Inflammatory macrophage treated with lipopolysaccharide for 1 hour (primary cell): ENCODE results near the gene ACVR2B.
"Not testable (repeated sequence)": the region's sequence is repeated elsewhere in the genome, so short reads cannot be mapped to it uniquely, and the experiment has no call there.

Experiments used
- DNase-seq, 2 donors: peaks; one replicate each; pipeline ENCODE4 v3.0.0-alpha.2; 2020 to 2022

Gene ACVR2B

DNA sequence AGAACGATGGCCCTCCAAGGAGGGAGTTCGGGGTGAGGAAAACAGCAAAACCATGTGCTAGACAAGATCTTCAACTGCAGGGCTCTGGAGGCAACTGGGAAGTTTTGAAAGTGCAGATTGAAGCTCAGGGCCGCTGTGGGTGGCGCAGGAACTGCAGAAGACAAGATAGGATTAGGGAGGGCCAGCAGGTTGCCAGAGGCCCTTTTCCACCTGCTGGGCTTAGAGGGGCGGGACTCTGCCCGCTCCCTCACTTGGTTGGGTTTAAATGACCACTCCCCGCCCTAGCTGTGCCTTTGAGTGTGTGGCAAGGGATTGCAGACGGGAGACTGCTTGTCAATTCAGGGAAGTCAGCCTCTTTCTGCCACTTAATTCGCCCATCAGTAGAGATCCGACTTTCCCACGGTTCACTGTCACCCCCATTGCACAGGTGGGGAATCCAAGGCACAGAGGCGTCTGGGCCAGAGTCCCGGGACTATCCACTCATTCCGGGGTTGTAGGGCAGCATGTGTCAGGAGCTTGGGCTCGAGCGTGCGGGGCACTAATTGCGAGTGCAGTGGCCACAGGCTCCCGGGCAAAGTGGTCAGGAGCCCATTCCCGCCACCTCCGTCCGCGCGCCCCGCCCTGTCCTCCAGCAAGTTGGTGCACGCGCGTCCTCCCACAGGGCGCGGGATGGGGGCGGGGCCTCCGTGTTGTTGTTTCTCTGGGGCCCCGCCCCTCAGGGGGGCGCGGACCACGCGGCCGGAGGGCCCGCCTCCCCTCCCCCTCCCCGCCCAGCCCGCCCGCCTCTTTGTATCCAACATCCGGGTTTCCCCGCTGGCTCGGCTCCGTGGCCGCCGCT lies at the start of gene ACVR2B:
ACVR2B (plus strand) TSS at position 816 of the 838 bp plus-strand sequence. CDS start 433 bp downstream, outside the sequence.
- peak; percentile 63 to 80 for DNase-seq

GRCh38 chr3:38404286-38404685 lies 49.4 kb upstream of the ACVR2B start:
- no peak for DNase-seq

DNA sequence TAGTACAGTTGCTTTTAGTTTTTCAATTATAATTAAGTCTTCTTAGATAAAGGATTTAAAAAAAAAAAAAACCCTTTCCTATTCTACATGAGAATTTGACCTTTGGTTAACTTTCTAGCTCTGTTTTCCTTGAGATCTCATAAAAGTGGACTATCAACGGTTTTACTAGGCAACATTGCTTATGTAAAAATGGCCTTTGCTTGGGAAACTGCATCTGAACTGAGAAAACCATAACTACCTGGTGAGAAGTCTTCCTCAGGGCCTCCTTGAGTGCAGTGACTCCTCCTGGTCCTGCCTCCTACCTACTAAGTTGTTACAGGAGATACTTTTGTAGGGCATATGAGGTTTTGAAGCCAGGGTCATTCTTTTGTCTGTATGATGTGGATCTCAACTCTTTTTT lies 42.1 kb upstream of the ACVR2B start:
- no peak for DNase-seq

DNA sequence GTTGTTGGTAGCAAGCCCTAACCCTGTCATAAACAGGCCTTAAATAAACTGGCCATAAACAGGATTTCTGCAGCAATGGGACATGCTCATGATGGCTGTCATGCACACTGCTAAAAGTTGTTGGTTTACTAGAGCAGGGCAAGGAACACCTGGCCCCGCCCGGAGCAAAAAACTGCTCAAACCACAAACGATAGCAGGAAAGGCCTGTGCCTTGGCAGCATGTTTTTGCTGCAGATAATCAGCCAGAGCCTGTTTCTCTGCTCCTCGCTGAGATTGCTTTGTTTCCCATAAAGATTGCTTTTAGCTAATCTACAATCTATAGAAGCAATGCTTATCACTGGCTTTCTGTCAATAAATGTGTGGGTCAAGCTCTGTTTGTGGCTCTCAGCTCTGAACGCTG lies 32.9 kb upstream of the ACVR2B start:
- not testable (repeated sequence) for DNase-seq

- DNase-seq: no peak
Observed at GRCh38 chr3:38421679-38422336, 31.9 kb upstream of the ACVR2B start.

DNA sequence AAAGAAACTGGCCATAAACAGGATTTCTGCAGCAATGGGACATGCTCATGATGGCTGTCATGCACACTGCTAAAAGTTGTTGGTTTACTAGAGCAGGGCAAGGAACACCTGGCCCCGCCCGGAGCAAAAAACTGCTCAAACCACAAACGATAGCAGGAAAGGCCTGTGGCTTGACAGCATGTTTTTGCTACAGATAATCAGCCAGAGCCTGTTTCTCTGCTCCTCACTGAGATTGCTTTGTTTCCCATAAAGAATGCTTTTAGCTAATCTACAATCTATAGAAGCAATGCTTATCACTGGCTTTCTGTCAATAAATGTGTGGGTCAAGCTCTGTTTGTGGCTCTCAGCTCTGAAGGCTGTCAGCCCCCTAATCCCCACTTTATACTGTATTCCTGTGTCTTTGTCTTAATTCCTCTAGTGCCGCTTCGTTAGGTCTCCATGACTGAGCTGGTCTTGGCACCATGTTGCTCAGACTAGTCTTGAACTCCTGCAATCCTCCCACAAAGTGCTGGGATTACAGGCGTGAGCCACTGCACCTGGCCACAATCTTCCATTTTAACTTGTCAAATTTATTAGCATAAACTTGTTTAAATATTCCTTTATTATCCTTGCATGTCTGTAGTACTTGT lies 26.8 kb upstream of the ACVR2B start:
- not testable (repeated sequence) for DNase-seq

GRCh38 chr3:38432871-38433658 lies 20.6 kb upstream of the ACVR2B start:
- DNase-seq: not testable (repeated sequence)

GRCh38 chr3:38433661-38434060 lies 20.0 kb upstream of the ACVR2B start:
- not testable (repeated sequence) for DNase-seq

GRCh38 chr3:38438436-38439069 lies 15.1 kb upstream of the ACVR2B start:
- DNase-seq: peak in 1 of 2 donors; percentile 16

GRCh38 chr3:38443205-38443604 lies 10.5 kb upstream of the ACVR2B start:
- DNase-seq: not testable (repeated sequence)

DNA sequence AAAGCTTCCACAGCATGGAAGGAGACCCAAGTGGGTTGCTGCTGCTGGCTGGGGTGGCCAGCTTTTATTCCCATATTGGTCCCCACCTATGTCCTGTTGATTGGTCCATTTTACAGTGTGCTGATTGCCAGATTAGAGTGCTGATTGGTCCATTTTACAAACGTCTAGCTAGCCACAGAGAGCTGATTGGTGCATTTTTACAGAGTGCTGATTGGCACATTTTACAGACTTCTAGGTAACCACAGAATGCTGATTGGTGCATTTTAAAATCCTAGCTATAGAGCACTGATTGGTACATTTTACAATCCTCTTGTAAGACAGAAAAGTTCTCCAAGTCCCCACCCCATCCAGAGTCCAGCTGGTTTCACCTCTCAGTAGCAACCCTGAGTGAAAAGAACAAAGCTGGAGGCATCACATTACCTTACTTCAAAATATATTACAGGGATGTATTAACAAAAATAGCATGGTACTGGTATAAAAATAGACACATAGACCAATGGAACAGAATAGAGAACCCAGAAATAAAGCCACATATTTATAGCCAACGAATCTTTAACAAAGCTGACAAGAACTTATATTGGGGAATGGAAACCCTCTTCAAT lies 7.5 kb upstream of the ACVR2B start:
- no peak for DNase-seq

DNA sequence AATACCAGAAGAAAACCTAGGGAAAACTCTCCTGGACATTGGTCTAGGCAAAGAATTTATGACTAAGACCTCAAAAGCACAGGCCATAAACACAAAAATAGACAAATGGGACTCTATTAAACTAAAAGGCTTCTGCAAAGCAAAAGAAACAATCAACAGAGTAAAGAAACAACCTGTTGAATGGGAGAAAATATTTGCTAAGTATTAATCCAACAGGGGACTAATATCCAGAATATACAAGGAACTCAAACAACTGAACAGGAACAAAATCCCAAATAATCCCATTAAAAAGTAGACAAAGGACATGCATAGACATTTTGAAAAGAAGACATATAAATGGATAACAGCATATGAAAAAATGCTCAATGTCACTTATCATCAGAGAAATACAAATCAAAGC lies 6.9 kb upstream of the ACVR2B start:
- DNase-seq: no peak

DNA sequence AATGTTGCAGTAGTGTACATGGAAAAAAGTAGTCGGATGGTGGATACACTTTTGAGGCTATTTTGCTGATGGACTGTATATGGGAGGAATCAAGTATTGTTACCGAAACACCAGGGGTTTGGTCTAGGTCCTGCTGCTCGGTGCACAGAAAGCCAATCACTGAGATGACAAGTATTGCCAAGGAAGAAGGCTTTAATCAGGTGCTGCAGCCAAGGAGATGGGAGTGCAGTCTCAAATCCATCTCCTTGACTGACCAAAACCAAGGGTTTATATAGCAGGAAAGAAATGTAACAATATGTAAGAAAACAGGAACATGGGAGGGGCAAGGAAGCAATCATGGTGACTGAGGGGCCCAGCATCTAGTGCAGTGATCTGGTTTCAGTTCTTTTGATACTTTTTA lies 2.8 kb upstream of the ACVR2B start:
- no peak for DNase-seq

DNA sequence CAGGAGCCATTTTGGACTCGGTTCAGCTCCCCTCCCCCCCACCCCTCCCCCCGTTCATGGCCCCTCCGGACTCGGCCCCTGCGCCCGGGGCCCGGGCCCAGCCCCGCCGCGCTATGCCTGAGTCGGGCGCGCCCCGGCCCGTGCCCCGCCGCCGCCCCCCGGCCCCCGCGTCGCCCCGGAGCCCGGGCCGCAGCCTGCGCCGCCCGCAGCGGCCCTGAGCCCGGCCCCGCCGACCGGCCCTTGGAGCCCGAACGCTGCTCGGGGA lies 155 bp downstream of the ACVR2B start:
- DNase-seq: no peak

- peak in 1 of 2 donors; percentile 8 for DNase-seq
Observed at GRCh38 chr3:38454178-38454883, 641 bp downstream of the ACVR2B start.

DNA sequence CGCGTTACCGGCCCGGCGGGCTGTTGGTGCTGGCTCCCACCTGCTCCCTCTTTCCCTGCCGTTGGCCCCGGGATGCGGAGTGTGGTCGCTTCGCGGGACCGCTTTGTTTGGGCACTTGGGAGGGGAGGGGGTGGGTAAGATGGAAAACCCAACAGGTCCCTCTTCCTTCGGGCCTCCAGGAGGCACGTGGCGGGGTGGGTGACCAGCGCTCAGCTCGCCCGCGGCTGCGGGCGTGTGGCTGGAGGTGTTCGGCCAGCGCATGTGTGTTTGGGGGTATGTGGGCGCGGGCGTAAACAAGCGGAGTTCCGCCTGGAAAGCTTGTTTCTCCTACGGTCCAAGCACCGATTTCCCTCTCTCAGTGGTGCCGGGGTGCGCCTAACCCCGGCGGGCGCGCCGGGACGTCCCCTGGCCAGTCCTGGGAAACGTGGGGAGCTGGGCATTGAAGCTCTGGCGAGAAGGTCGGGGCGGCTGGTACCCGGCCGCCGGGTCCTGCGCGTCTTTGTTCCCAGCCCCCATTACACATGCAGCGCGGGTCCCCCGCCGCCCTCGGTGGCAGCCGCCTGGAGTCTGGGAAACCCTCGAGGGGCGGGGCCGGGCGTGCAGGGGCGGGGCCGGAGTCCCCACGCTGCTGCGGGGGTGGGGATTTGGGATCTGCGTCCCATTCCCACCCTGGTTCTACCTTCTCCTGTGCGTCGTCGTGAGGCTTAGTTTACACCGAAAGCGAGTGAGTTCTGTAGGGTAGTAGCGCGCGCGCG lies 1.4 kb downstream of the ACVR2B start:
- DNase-seq: peak in 1 of 2 donors; percentile 14

DNA sequence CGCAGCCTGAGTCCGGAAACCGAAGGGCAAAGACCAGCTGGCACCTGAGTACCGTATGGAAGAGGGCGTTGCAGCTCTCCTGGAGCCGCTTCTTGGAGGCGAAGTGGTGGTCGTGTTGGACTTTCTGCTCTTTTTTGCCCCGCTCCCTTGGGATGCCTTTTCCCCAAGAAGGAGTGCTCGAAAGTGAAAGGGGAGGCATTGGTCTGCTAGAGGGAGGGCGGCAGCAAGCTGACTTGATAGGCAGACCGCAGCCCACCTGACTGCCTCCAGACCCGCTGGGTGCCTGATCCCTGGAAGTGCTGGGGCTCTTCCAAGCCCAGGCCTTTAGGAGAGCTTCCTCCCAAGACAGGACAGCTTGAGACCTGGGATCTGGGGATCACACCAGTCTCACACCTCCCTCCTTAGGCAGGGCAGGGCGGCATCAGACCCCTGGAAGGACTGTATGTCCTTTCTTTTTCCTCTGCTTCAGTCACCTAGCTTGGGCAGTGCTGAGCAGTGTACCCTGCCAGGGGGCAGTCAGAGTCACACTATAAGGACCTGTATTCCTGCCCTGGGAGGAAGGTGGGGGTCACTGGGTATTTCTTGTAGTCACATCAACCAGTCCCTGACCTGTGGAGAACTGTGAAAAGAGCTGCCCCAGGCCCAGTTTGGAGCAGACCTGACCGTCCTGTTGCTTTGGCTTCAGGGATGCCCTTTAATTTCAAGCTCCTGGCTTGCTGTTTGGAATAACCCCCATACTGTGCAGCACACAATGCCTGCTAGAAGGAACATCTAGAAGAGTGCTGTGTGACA lies 2.1 kb downstream of the ACVR2B start:
- no peak for DNase-seq

GRCh38 chr3:38457111-38458003 lies 3.7 kb downstream of the ACVR2B start:
- peak; percentile 15 to 19 for DNase-seq
